IMR-90 (cell line): ENCODE data around the gene CD36. TPM values are rescaled to one million over a fixed set of nuclear protein-coding genes. Genes with fewer than 3 reads are reported as not detected.

Experiments used
- ATAC-seq: fragments of 200-7000 bp; cut with Tn5 transposase; 2 replicates; pipeline ENCODE4 v1.9.1; 2020; ENCODE audit warnings: low read depth, mild to moderate bottlenecking, moderate library complexity
- BruUV-seq: library from RNA; stranded (reverse); fragments of 400-500 nt; replicated peaks from 2 replicates; lab custom pipeline; 2021; lab: Mats Ljungman, UMichigan
- CTCF ChIA-PET: fragments of 300-600 bp; formaldehyde crosslinking; extraction: SDS; loops from one replicate; lab custom pipeline; 2021; ENCODE audit warnings: antibody characterized with exemption; lab: Yijun Ruan, JAX
- POLR2A ChIA-PET: fragments of 300-600 bp; sonication (Branson Sonifier 250); formaldehyde crosslinking; loops from one replicate; lab custom pipeline; 2022; ENCODE audit warnings: antibody characterized with exemption; ENCODE audit not compliant: unreplicated experiment; lab: Charles Lee
- DNase-seq: peaks from one replicate; pipeline ENCODE4 v3.0.0; 2013
- H2AFZ ChIP-seq: replicated peaks from 2 replicates; pipeline ENCODE3; 2013; ENCODE audit warnings: low read length, mild to moderate bottlenecking; ENCODE audit not compliant: poor library complexity
- H2AK5ac ChIP-seq: 2 replicates; pipeline ENCODE4 v1.6.1; 2013; ENCODE audit warnings: low read depth, low read length, inconsistent platforms
- H2AK9ac ChIP-seq: replicated peaks from 2 replicates; pipeline ENCODE3; 2013; ENCODE audit warnings: mild to moderate bottlenecking, low read depth, low read length, moderate library complexity; ENCODE audit not compliant: poor library complexity
- H2BK120ac ChIP-seq: 2 replicates; pipeline ENCODE4 v1.6.1; 2013; ENCODE audit warnings: low read depth, low read length, inconsistent platforms
- H2BK15ac ChIP-seq: 3 replicates; pipeline ENCODE4 v1.6.1; 2013; ENCODE audit warnings: low read depth, low read length, inconsistent platforms
- H2BK20ac ChIP-seq: 2 replicates; pipeline ENCODE4 v1.6.1; 2013; ENCODE audit warnings: low read depth, mild to moderate bottlenecking, inconsistent platforms, low read length, moderate library complexity
- H2BK5ac ChIP-seq: 2 replicates; pipeline ENCODE4 v1.6.1; 2013; ENCODE audit warnings: mild to moderate bottlenecking, low read depth, low read length, inconsistent platforms; ENCODE audit not compliant: poor library complexity, severe bottlenecking
- H3K14ac ChIP-seq: replicated peaks from 2 replicates; pipeline ENCODE4 v1.6.1; 2013; ENCODE audit warnings: low read depth, low read length, inconsistent platforms
- H3K18ac ChIP-seq: 2 replicates; pipeline ENCODE4 v1.6.1; 2013; ENCODE audit warnings: low read depth, low read length, control low read depth
- H3K23ac ChIP-seq: 2 replicates; pipeline ENCODE4 v1.6.1; 2013; ENCODE audit warnings: low read depth, low read length, inconsistent platforms
- H3K27ac ChIP-seq: 2 replicates; pipeline ENCODE4 v1.5.1; 2013; ENCODE audit warnings: mild to moderate bottlenecking, control low read depth, low read length; ENCODE audit not compliant: insufficient read depth
- H3K27me3 ChIP-seq: 2 replicates; pipeline ENCODE4 v1.6.1; 2013; ENCODE audit warnings: low read length; ENCODE audit not compliant: control insufficient read depth, insufficient read depth
- H3K36me3 ChIP-seq: 2 replicates; pipeline ENCODE4 v1.6.1; 2013; ENCODE audit warnings: low read length, mixed read lengths; ENCODE audit not compliant: control insufficient read depth, insufficient read depth
- H3K4ac ChIP-seq: 2 replicates; pipeline ENCODE4 v1.6.1; 2013; ENCODE audit warnings: low read depth, low read length, inconsistent platforms
- H3K4me1 ChIP-seq: 2 replicates; pipeline ENCODE4 v1.6.1; 2013; ENCODE audit warnings: low read length, mixed read lengths; ENCODE audit not compliant: control insufficient read depth, insufficient read depth
- H3K4me2 ChIP-seq: 2 replicates; pipeline ENCODE4 v1.6.1; 2013; ENCODE audit warnings: low read depth, mild to moderate bottlenecking, control low read depth, low read length, moderate library complexity
- H3K4me3 ChIP-seq: 2 replicates; pipeline ENCODE4 v1.5.1; 2013; ENCODE audit warnings: low read depth, mild to moderate bottlenecking, control low read depth, low read length, moderate library complexity; ENCODE audit not compliant: insufficient read depth
- H3K56ac ChIP-seq: 2 replicates; pipeline ENCODE4 v1.6.1; 2013; ENCODE audit warnings: low read length, inconsistent platforms; ENCODE audit not compliant: insufficient read depth; ENCODE audit errors: extremely low read depth
- H3K79me1 ChIP-seq, 2 experiments: 2 replicates each; pipeline ENCODE4 v1.6.1; 2013; ENCODE audit warnings: low read length in 2 of 2, inconsistent platforms in 1 of 2, low read depth in 1 of 2
- H3K9ac ChIP-seq: 2 replicates; pipeline ENCODE4 v1.6.1; 2013; ENCODE audit warnings: low read depth, low read length, control low read depth
- H3K9me1 ChIP-seq: 2 replicates; pipeline ENCODE4 v1.6.1; 2013; ENCODE audit warnings: low read length, inconsistent platforms; ENCODE audit not compliant: insufficient read depth
- H3K9me3 ChIP-seq: 2 replicates; pipeline ENCODE4 v1.6.1; 2013; ENCODE audit warnings: low read length; ENCODE audit not compliant: control insufficient read depth, insufficient read depth
- H4K20me1 ChIP-seq: 2 replicates; pipeline ENCODE4 v1.6.1; 2013; ENCODE audit warnings: low read length, inconsistent platforms; ENCODE audit not compliant: insufficient read depth
- H4K5ac ChIP-seq: 2 replicates; pipeline ENCODE4 v1.6.1; 2013; ENCODE audit warnings: mild to moderate bottlenecking, low read depth, low read length, control low read depth
- H4K8ac ChIP-seq, 2 experiments: 2 replicates each; pipeline ENCODE4 v1.6.1; 2013; ENCODE audit warnings: low read depth in 2 of 2, low read length in 2 of 2, control low read depth in 1 of 2, inconsistent platforms in 1 of 2
- H4K91ac ChIP-seq: 2 replicates; pipeline ENCODE4 v1.6.1; 2013; ENCODE audit warnings: low read depth, low read length, inconsistent platforms; ENCODE audit not compliant: insufficient read depth
- MAZ ChIP-seq: IDR thresholded peaks from 2 replicates; pipeline ENCODE4 v1.6.1; 2012; ENCODE audit warnings: low read depth, mild to moderate bottlenecking, low read length, improper control_type of control experiment, moderate library complexity, borderline replicate concordance
- MXI1 ChIP-seq: IDR thresholded peaks from 2 replicates; pipeline ENCODE4 v1.6.1; 2012; ENCODE audit warnings: low read depth, mild to moderate bottlenecking, low read length, moderate library complexity, borderline replicate concordance
- RCOR1 ChIP-seq: IDR thresholded peaks from 2 replicates; pipeline ENCODE4 v1.6.1; 2012; ENCODE audit warnings: mild to moderate bottlenecking, low read length, improper control_type of control experiment; ENCODE audit not compliant: insufficient replicate concordance
- SMC3 ChIP-seq: fragments of 150-350 bp; IDR thresholded peaks from 2 replicates; pipeline ENCODE4 v1.6.1; 2016; ENCODE audit warnings: low read depth, mild to moderate bottlenecking, antibody characterized with exemption, low read length, moderate library complexity
- USF2 ChIP-seq: fragments of 150-350 bp; IDR thresholded peaks from 2 replicates; pipeline ENCODE4 v1.6.1; 2017; ENCODE audit warnings: mild to moderate bottlenecking, antibody characterized with exemption, low read length, low read depth
- WGBS, 2 experiments: methylation state at CpG; one replicate each; pipeline versions ENCODE4 v1.1.5 to v1.1.7; 2013; ENCODE audit warnings: missing lambda C conversion rate in 2 of 2; ENCODE audit not compliant: insufficient read length in 1 of 2; ENCODE audit errors: extremely low coverage in 2 of 2; 5-methylcytosine and 5-hydroxymethylcytosine counted together
- dilution Hi-C: fragments of 300-500 bp; cut with HindIII; formaldehyde crosslinking; loops from one replicate; pipeline ENCODE4 v1.14.3; 2018; ENCODE audit warnings: low sequenced_read_pairs; ENCODE audit not compliant: unreplicated experiment
- in situ Hi-C: fragments of 300-500 bp; cut with MboI; formaldehyde crosslinking; loops from 3 replicates; pipeline ENCODE4 v1.14.3; 2019; ENCODE audit warnings: low sequenced_read_pairs, inconsistent platforms, mixed read lengths
- intact Hi-C: fragments of 100-400 bp; cut with micrococcal nuclease; formaldehyde crosslinking; loops from 2 replicates; pipeline ENCODE4 v1.10.0; 2022
- polyA plus RNA-seq, 3 experiments: library from polyadenylated mRNA; depleted of rRNA; stranded (reverse); fragments of >200 nt; gene quantifications; 2 replicates each; pipeline ENCODE4 v1.2.3, GENCODE V29; 2012; ENCODE audit warnings: low replicate concordance in 1 of 3
- total RNA-seq: library from RNA; depleted of rRNA; stranded (reverse); fragments of >200 nt; gene quantifications from 2 replicates; pipeline ENCODE4 v1.2.3, GENCODE V29; 2012

The CD36 gene
- total and polyA plus RNA-seq, 2 of the 4 experiments (the other 2 are of a cell fraction): 0.19 to 0.54 TPM

GRCh38 chr7:80646083-80646865 lies 7.8 kb downstream of the CD36 start:
- Histone ChIP-seq H3K18ac (no peak overlapping the region), H4K5ac (no peak overlapping the region), H4K8ac (no peak overlapping the region), H3K4me1 (no peaks in the 10 kb centered on the region), H3K9ac (no peak overlapping the region), H2BK15ac (peak overlapping the region; percentile 48; the same call in 1 of the 3 replicates), H3K56ac (no peak overlapping the region), H4K20me1 (no peaks in the 10 kb centered on the region), H2AFZ (no peak overlapping the region), H3K27ac (no peak overlapping the region), H3K9me3 (no peaks in the 10 kb centered on the region), H3K9me1 (no peaks in the 10 kb centered on the region), H3K4me2 (no peak overlapping the region), H2BK20ac (no peak overlapping the region), H2AK9ac (no peak overlapping the region), H2BK5ac (no peak overlapping the region), H3K4ac (no peak overlapping the region), H4K91ac (no peak overlapping the region), H2BK120ac (no peak overlapping the region), H3K14ac (no peak overlapping the region; the same call in 1 of the 2 replicates), H3K36me3 (no peaks in the 10 kb centered on the region), H3K4me3 (no peak overlapping the region), H3K23ac (no peak overlapping the region), H3K27me3 (no peaks in the 10 kb centered on the region), H2AK5ac (no peak overlapping the region), H3K79me1 (no peaks in the 10 kb centered on the region)
- intact Hi-C loops: no loop called here
- CTCF ChIA-PET: no interaction called here
- no TSS peak for BruUV-seq
- DNase-seq (no peak), ATAC-seq (no peak)
- in situ Hi-C loops: no loop called here
- 83% methylated on average over 2 of the region's 9 CpGs; no CpG with 5 or more reads in 1 of the 2 experiments for WGBS, 2 experiments
- TF ChIP-seq SMC3 (no peak), MXI1 (no peak), USF2 (no peak), MAZ (no peak), RCOR1 (no peak)
- dilution Hi-C loops: no loop called here
- POLR2A ChIA-PET: no interaction called here
